AG04450 (cell line): ENCODE results near the gene KRT76. TPM values are rescaled to one million over a fixed set of nuclear protein-coding genes. Genes with fewer than 3 reads are reported as not detected.

Experiments
- CTCF ChIA-PET: fragments of 300-600, 350-600 bp; formaldehyde crosslinking; extraction: SDS; loops from one replicate; lab custom pipeline; 2022; ENCODE audit warnings: antibody characterized with exemption, inconsistent platforms; lab: Charles Lee
- POLR2A ChIA-PET: fragments of 350-600 bp; formaldehyde crosslinking; extraction: SDS; loops from one replicate; lab custom pipeline; 2021; ENCODE audit warnings: antibody characterized with exemption, inconsistent platforms; lab: Yijun Ruan, JAX
- DNase-seq: peaks from one replicate; pipeline ENCODE4 v3.0.0-alpha.2; 2011; ENCODE audit warnings: low read depth, low spot score
- H3K27ac ChIP-seq: one replicate; pipeline ENCODE4 v1.5.1; 2012; ENCODE audit warnings: low read depth, low read length, control low read depth
- H3K27me3 ChIP-seq: one replicate; pipeline ENCODE4 v1.6.0; 2012; ENCODE audit warnings: low read length; ENCODE audit not compliant: control insufficient read depth, insufficient read depth
- H3K4me3 ChIP-seq: 2 replicates; pipeline ENCODE4 v1.5.1; 2011; ENCODE audit warnings: mild to moderate bottlenecking, low read depth, low read length, control low read depth
- H3K9me3 ChIP-seq: 2 replicates; pipeline ENCODE4 v1.5.1; 2012; ENCODE audit warnings: low read length; ENCODE audit not compliant: control insufficient read depth, insufficient read depth
- CTCF ChIP-seq: IDR thresholded peaks from 2 replicates; pipeline ENCODE4 v1.5.1; 2011; ENCODE audit warnings: low read depth, low read length, control low read depth, inconsistent platforms
- polyA plus RNA-seq: library from polyadenylated mRNA; depleted of rRNA; stranded (reverse); fragments of >200 nt; gene quantifications from 2 replicates; pipeline ENCODE4 v1.2.3, GENCODE V29; 2011

Gene KRT76
- polyA plus RNA-seq, 1 experiment: not detected

GRCh38 chr12:52771088-52771487 is 6.1 kb downstream of the KRT76 start:
- no peak for TF ChIP-seq CTCF
- CTCF ChIA-PET: no interaction called here
- peaks cover 16% of the 10 kb centered on the region for H3K27me3 ChIP-seq

GRCh38 chr12:52769946-52770345 is 7.2 kb downstream of the KRT76 start:
- peaks cover 12% of the 10 kb centered on the region for H3K27me3 ChIP-seq
- no peak for DNase-seq
- no peak overlapping the region for H3K4me3 ChIP-seq
- TF ChIP-seq CTCF: no peak
- CTCF ChIA-PET: interaction anchor here (1.5 kb wide), 1 partner anchor 115 kb away, joined by 3 read pairs; no protein-coding TSS in a partner anchor
- POLR2A ChIA-PET: no interaction called here
- H3K27ac ChIP-seq: no peak overlapping the region
- no peaks in the 10 kb centered on the region for H3K9me3 ChIP-seq

More at GRCh38 chr12:52771088-52771487, 6.1 kb downstream of the KRT76 start:
- Histone ChIP-seq H3K27ac (no peak overlapping the region), H3K4me3 (no peak overlapping the region), H3K9me3 (no peaks in the 10 kb centered on the region)
- POLR2A ChIA-PET: no interaction called here
- no peak for DNase-seq

- TF ChIP-seq CTCF: no peak
- ChIA-PET POLR2A (no interaction called here), CTCF (interaction anchor here (1.5 kb wide), 1 partner anchor 116 kb away, joined by 3 read pairs; no protein-coding TSS in a partner anchor)
- peaks cover 12% of the 10 kb centered on the region for H3K27me3 ChIP-seq
- no peaks in the 10 kb centered on the region for H3K9me3 ChIP-seq
- no peak for DNase-seq
- no peak overlapping the region for H3K27ac ChIP-seq
- H3K4me3 ChIP-seq: no peak overlapping the region
Observed at GRCh38 chr12:52769354-52769753, 7.8 kb downstream of the KRT76 start.

GRCh38 chr12:52768479-52769200 is 8.5 kb downstream of the KRT76 start:
- no peak for TF ChIP-seq CTCF
- H3K27me3 ChIP-seq: peaks cover 10% of the 10 kb centered on the region
- ChIA-PET CTCF (no interaction called here), POLR2A (no interaction called here)
- no peak overlapping the region for H3K27ac ChIP-seq
- H3K9me3 ChIP-seq: no peaks in the 10 kb centered on the region
- H3K4me3 ChIP-seq: no peak overlapping the region
- DNase-seq: no peak

GRCh38 chr12:52767427-52767826 is 9.7 kb downstream of the KRT76 start:
- no peak overlapping the region for H3K27ac ChIP-seq
- POLR2A ChIA-PET: no interaction called here
- H3K9me3 ChIP-seq: no peaks in the 10 kb centered on the region
- CTCF ChIA-PET: no interaction called here
- H3K4me3 ChIP-seq: no peak overlapping the region
- DNase-seq: no peak
- TF ChIP-seq CTCF: no peak
- peaks cover 4% of the 10 kb centered on the region for H3K27me3 ChIP-seq
